HG03025 (cell line): ENCODE measurements around the gene KCNIP3.

Experiments used
- ATAC-seq: cut with Tn5 transposase; IDR thresholded peaks from one replicate; pipeline ENCODE4 v1.9.1; 2021; ENCODE audit warnings: mild to moderate bottlenecking, moderate library complexity; ENCODE audit not compliant: unreplicated experiment, low FRiP score

KCNIP3 gene

DNA sequence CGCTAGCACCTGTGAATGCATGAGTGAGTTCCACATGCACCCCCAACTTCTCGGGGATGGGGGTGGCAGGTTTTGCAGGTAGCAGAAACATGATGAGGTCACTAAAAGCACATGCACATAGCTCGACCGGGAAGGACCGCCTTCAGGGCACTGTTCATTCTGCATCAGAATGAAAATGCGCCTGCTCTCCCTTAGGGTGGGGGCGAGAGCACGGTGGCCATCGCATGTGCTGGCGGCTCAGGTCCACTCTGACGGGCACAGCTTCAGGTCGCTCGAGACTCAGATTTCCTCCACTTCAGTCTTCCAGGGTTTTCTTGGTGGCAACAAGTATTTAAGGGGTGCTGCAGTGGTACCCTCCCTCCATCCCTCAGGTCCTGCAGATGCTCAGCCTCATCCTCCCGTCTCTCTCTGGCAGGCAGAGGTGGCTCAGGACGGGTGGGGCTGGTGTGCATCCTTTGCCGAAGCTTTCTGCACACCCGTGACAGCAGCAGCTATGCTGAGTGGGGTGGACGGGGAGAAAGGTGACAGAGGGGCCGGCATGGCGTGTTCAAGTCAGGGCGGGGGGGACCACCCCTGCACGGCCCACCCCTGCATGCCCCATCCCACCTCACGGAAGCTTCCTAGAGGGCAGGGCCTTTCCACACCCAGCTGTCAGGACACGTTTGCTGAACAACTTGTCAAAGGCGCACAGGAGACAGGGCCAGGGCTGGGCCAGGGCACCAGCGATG, 14.8 kb downstream of the KCNIP3 start:
- no peak for ATAC-seq

DNA sequence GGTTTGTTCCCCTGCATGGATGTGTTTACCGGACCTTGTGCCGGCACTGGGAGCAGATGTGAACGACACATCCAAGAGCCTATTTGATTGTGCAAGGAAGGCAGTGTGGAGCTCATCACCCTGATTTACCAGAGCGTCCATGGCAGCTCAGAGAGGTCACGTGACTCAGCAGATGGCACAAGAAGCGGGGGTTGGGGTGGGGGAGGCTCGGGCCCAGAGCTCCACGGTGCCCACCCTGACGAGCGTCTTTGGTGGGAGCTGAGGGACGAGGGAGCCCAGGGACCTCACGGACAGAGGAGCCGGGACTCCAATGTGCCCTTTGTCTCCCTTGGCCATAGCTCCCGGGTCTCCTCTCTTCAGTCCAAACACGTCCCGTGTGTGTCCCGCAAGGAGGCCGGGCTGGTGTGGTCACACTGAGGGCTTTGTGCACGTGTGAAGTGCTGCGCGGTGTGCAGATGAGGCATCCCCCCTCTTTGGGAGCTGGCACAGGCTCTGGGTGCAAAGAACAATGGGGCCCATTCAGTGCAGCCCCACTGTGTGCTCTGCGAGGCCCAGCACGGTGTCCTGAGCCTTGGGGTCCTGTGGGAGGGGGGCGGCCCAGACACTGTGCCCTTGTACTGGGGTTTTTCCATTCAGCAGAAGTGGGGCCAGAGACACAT, 15.5 kb downstream of the KCNIP3 start:
- ATAC-seq, result no peak

GRCh38 chr2:95313296-95314131, 16.4 kb downstream of the KCNIP3 start:
- no peak for ATAC-seq

DNA sequence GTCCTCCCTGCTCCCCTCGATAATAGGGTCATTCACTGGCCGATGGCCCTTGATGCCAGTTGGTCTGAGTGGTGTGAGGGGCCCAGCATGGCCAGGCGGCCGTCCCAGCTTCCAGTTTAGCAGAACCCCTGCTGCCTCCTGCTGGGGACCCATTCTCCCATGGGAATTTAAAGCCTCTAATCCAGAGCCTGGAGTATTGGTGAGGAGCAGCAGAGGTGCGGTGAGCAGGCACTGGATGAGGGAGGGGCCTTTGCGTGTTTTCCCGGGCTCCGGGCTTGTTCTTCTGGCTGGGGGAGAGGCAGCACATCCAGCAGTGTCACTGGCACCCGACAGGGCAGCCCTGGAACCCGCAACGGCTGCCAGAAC, 17.4 kb downstream of the KCNIP3 start:
- no peak for ATAC-seq

DNA sequence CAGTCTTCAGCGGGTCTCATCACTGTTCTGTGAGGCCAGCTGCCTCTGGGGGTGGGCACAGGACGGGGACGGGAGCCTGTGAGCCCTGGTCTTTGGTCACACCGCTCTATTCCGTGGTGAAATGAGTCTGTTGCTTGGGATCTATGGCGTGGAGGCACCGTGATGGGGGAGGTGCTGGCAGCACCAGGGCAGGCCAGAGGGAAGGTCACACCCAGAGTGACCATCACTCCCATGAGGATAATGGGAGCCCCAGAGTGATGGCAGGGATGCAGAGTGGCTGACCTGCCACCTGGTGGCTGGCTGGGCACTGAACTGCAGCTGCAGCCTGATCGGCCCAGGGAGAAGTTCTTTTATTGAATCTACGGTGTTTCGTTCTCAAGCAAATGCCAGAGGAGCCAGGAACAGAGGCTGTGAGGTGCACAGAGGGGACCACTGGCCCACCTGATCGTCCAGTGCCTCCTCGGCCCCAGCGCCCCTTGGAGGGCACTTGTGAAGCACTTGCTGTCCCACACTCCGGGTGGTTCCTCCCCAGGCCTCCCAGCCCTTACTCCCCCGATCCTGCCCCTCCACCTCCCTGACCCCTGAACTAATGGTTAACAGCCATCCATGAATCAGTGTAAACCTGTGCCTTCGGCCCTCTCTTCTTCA, 17.9 kb downstream of the KCNIP3 start:
- no peak for ATAC-seq

GRCh38 chr2:95315801-95316411, 18.8 kb downstream of the KCNIP3 start:
- no peak for ATAC-seq

GRCh38 chr2:95316466-95317122, 19.4 kb downstream of the KCNIP3 start:
- no peak for ATAC-seq

GRCh38 chr2:95317123-95317500, 20.0 kb downstream of the KCNIP3 start:
- ATAC-seq, result no peak

- ATAC-seq, result no peak
Observed at GRCh38 chr2:95317665-95318425, 20.7 kb downstream of the KCNIP3 start.

GRCh38 chr2:95318431-95319220, 21.5 kb downstream of the KCNIP3 start:
- no peak for ATAC-seq

- ATAC-seq, result no peak
Observed at GRCh38 chr2:95319481-95320343, 22.6 kb downstream of the KCNIP3 start.

- ATAC-seq, result no peak
Observed at GRCh38 chr2:95320344-95320712, 23.2 kb downstream of the KCNIP3 start.

GRCh38 chr2:95320986-95321767, 24.0 kb downstream of the KCNIP3 start:
- no peak for ATAC-seq

GRCh38 chr2:95323347-95324155, 26.4 kb downstream of the KCNIP3 start:
- no peak for ATAC-seq

- ATAC-seq, result no peak
Observed at GRCh38 chr2:95325026-95325425, 27.9 kb downstream of the KCNIP3 start.
